Dendritic cell treated with granulocyte-macrophage colony-stimulating factor and Interleukin-4, amounts not matched to agents 40 ng/mL and 50 ng/mL, for 4 days (primary cell): ENCODE measurements around the gene ZNF658.
"Not testable (repeated sequence)": the region's sequence is repeated elsewhere in the genome, so short reads cannot be mapped to it uniquely, and the experiment has no call there.

Experiments
- H3K27ac Mint-ChIP-seq: one replicate; pipeline ENCODE4 v1.8.0; 2022; ENCODE audit warnings: mild to moderate bottlenecking, mixed read lengths
- H3K27me3 Mint-ChIP-seq: one replicate; pipeline ENCODE4 v1.8.0; 2022; ENCODE audit warnings: mild to moderate bottlenecking, mixed read lengths
- H3K36me3 Mint-ChIP-seq: one replicate; pipeline ENCODE4 v1.8.0; 2022; ENCODE audit warnings: low read depth, mixed read lengths
- H3K4me1 Mint-ChIP-seq: one replicate; pipeline ENCODE4 v1.8.0; 2022; ENCODE audit warnings: low read depth, mixed read lengths
- H3K4me3 Mint-ChIP-seq: one replicate; pipeline ENCODE4 v1.8.0; 2022; ENCODE audit warnings: mild to moderate bottlenecking, moderate library complexity, mixed read lengths
- H3K9me3 Mint-ChIP-seq: one replicate; pipeline ENCODE4 v1.8.0; 2022; ENCODE audit warnings: mixed read lengths
- intact Hi-C: fragments of 100-400 bp; cut with micrococcal nuclease; formaldehyde crosslinking; loops from one replicate; pipeline ENCODE4 v1.15.0; 2022

ZNF658 gene

DNA sequence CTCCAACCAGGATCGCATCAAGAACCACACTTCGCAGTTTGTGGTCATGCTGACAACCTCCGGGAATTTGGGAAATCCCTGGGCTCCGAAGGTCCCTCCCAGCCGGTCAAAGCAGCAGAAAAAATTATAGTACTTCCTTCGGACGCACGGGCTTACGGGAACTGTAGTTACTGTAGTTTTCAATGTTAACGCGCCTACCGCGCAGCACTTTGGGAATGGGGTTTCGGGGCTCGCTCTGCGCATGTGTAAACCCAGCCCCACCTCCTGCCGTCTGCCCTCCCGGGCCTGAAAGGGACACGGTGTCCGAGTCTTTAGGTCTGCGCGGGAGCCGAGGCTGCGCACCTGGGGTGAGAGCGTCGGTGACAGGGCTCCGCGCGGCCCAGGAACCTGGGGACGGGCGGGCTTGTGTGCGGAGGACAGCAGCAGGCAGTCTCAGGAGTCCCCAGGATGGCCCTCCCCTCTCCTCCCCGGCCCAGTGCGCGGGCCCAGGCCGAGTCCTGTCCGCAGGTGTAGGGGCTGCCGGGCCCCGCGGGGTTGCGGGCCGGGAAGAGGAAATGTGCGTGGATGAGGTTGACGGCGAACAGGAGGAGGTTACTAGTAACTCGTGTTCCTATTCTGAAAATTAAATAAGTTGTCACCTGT lies at the start of gene ZNF658:
Gene ZNF658 (plus strand): TSS at position 236 of the 642 bp plus-strand sequence. CDS start 2,837 bp downstream, outside the sequence.
- H3K4me1 Mint-ChIP-seq, H3K27me3 Mint-ChIP-seq, intact Hi-C loops: not testable (repeated sequence)
- Mint-ChIP-seq H3K9me3 (peaks cover 11% of the 10 kb centered on the region), H3K36me3 (peaks cover 14% of the 10 kb centered on the region), H3K4me3 (peak within 1 kb of the TSS; percentile 88), H3K27ac (peak within 1 kb of the TSS; percentile 78)

DNA sequence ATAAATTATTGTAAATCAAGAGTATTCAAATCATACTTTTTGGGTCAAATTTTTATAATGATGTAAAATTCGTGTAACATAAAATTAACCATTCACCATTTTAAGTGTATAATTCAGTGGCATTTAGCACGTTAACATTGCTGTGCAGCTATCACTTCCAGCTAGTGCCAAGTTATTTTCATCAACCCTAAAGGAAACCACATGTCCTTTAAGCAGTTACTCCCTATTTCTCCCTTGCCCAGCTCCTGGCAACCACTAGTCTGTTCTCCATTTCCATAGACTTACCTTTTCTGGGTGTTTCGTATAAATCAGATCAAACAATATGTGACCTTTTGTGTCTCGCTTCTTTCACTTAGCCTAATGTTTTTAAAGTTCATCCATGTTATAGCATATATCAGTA lies 38.8 kb upstream of the ZNF658 start:
- intact Hi-C loops, H3K27me3 Mint-ChIP-seq, H3K9me3 Mint-ChIP-seq, H3K4me1 Mint-ChIP-seq, H3K36me3 Mint-ChIP-seq, H3K4me3 Mint-ChIP-seq, H3K27ac Mint-ChIP-seq: not testable (repeated sequence)

DNA sequence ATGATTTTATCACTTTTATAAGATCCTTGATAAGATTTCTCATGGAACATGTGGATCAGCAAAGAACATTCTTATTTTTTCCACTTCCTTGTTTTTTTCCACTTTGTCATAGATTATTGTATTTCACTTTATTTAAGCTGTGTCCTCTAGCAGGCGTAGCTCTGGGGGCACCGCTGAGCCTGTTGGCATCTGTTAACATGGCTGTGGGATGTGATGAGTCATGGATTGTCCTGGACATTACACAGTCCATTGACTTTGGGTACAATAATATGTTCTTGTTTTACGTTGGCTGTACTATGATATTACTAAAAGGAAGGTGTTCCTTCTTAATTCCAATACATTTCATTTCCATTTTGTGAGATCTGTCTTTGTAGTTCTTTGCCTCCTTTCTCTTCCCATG lies 31.9 kb upstream of the ZNF658 start:
- H3K27me3 Mint-ChIP-seq, H3K4me3 Mint-ChIP-seq, H3K4me1 Mint-ChIP-seq, H3K27ac Mint-ChIP-seq, intact Hi-C loops, H3K36me3 Mint-ChIP-seq, H3K9me3 Mint-ChIP-seq: not testable (repeated sequence)

DNA sequence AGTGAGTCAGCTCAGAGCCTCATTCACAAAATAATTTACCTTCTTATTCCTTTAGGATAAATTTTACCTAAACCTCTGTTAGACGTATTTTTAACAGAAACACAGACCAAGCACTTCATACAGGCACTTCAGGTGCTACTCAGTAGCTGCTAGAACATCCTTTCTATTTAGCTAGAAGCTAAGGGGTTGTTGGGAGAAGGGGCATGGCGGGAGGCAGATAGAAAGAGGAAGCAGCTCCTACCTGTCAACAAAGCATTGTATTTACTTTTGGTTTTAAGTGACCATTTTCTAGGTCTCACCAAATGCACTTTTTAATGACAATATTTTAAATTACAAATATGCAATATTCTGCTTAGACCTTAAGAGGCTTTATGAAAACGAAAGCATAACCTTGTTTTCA lies 19.9 kb upstream of the ZNF658 start:
- H3K4me3 Mint-ChIP-seq, intact Hi-C loops, H3K27me3 Mint-ChIP-seq, H3K36me3 Mint-ChIP-seq, H3K4me1 Mint-ChIP-seq, H3K9me3 Mint-ChIP-seq, H3K27ac Mint-ChIP-seq: not testable (repeated sequence)

DNA sequence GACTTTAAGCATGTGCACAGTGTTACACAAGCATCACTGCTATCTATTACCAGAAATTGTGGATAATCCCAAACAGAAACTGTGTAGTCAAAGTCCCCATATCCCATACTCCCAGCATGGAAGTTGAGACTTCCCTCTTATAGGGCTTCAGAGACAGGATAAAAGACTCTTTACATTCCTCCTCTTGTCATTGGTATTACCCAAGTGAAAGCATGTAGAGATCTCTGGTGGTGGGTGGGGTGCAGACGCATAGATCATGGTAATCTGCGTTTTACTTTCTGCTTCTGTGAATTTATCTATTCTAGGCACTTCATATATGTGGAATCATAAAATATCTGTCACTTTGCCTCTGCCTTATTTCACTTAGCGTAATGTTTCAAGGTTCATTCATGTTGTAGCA lies 18.7 kb upstream of the ZNF658 start:
- H3K4me3 Mint-ChIP-seq, intact Hi-C loops, H3K27me3 Mint-ChIP-seq, H3K9me3 Mint-ChIP-seq, H3K36me3 Mint-ChIP-seq, H3K27ac Mint-ChIP-seq, H3K4me1 Mint-ChIP-seq: not testable (repeated sequence)

DNA sequence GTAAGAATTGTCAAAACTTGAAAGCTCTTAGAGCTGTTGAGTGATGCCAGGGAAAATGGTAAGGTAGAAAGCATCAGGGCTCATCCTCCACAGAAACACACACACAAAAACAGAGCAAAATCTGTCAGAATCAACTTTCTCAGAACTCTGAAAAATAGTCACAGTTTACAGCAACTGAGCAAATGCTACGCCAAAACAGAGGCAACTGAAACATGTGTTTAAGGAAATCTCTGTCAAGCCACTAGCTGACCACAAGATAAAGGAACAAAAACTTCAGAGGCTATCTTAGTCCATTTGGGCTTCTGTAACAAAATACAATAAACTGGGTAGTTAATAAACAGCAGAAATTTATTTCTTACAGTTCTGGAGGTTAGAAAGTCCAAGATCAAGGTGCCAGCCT lies 10.2 kb upstream of the ZNF658 start:
- intact Hi-C loops, result not testable (repeated sequence)

DNA sequence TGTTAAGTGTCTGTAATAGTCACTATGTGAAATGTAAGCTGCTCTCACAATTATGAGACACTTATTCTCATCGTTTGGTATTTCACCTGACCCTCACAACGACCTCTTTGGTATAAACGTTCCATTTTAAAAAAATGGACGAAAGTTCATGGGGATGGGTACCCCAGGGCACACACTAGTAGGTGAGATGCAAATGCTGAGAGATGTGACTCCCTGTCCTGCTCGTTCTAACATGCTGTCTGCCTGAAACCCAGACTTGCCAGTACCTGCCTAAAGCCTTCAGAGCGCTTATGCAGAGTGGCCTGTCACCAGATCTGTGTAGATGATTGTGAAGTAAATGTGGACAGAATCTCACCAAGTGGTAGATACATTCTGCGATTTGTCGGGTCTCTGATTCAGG lies 616 bp downstream of the ZNF658 start:
- H3K36me3 Mint-ChIP-seq, result peaks cover 14% of the 10 kb centered on the region
- H3K27me3 Mint-ChIP-seq, H3K4me1 Mint-ChIP-seq, intact Hi-C loops: not testable (repeated sequence)
- peak overlapping the region; percentile 88 for H3K4me3 Mint-ChIP-seq
- peaks cover 11% of the 10 kb centered on the region for H3K9me3 Mint-ChIP-seq
- peak overlapping the region; percentile 78 for H3K27ac Mint-ChIP-seq

More for the DNA sequence above, 10.2 kb upstream of the ZNF658 start:
- not testable (repeated sequence) for H3K27ac Mint-ChIP-seq, H3K36me3 Mint-ChIP-seq, H3K9me3 Mint-ChIP-seq, H3K4me1 Mint-ChIP-seq, H3K27me3 Mint-ChIP-seq, H3K4me3 Mint-ChIP-seq

DNA sequence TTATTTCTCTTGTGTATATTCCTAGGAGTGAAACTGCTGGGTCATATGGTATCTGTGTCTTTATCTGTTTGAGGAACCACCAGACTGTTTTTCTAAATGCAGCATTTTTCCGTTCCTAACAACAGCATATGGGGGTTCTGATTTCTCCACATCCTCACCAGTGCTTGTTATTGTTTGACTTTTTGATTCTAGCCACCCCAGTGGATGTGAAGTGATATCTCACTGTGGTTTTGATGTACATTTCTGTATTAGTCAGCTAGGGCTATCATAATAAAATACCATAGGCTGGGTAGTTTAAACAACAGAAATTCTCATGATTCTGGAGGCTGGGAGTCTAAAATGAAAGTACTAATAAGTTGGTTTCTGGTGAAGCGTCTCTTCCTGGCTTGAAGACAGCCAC lies 9.0 kb downstream of the ZNF658 start:
- H3K27ac Mint-ChIP-seq, H3K9me3 Mint-ChIP-seq, intact Hi-C loops, H3K27me3 Mint-ChIP-seq, H3K4me3 Mint-ChIP-seq, H3K4me1 Mint-ChIP-seq: not testable (repeated sequence)
- peaks cover 27% of the 10 kb centered on the region for H3K36me3 Mint-ChIP-seq

DNA sequence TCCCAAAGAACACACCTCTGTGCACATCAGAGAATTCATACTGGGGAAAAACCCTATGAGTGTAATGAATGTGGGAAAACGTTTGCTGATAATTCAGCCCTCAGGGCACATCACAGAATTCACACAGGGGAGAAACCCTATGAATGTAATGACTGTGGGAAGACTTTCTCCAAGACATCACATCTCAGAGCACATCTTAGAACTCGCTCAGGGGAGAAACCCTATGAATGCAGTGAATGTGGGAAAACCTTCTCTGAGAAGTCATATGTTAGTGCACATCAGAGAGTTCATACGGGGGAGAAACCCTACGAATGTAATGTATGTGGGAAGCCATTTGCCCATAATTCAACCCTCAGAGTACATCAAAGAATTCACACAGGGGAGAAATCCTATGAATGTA lies 19.5 kb downstream of the ZNF658 start:
- H3K36me3 Mint-ChIP-seq, H3K4me3 Mint-ChIP-seq, H3K27me3 Mint-ChIP-seq, H3K4me1 Mint-ChIP-seq, intact Hi-C loops, H3K9me3 Mint-ChIP-seq, H3K27ac Mint-ChIP-seq: not testable (repeated sequence)

DNA sequence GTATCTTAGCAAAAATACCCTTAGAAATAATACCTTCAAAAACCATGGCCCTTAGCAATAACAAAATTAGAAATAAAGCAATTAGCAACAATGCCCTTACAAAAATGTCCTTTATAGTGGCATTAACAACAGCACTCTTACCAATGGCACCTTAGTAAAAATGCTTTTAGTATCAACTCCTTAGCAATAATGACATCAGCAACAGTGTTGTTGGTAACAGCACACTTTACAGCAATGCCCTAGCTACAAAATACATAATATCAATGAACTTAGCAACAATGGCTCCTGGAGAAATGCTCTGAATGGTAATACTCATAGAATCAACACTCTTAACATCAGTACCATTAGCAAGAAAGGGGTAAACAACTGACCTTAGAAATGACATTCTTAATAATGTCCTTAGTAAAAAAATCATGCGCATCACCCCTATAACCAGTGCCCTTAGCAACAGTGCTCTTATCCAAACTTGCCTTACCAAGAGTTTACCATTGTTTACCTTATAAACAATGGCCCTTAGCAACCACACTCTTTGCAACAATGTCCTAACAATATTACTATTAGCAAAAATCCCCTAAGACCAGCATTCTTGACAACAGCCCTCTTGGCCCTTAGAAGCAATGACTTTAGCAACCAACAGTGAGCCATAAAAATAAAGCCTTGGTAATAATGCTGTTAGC lies 35.8 kb downstream of the ZNF658 start:
- H3K4me3 Mint-ChIP-seq, H3K27ac Mint-ChIP-seq, H3K36me3 Mint-ChIP-seq, H3K9me3 Mint-ChIP-seq, H3K4me1 Mint-ChIP-seq, H3K27me3 Mint-ChIP-seq, intact Hi-C loops: not testable (repeated sequence)

DNA sequence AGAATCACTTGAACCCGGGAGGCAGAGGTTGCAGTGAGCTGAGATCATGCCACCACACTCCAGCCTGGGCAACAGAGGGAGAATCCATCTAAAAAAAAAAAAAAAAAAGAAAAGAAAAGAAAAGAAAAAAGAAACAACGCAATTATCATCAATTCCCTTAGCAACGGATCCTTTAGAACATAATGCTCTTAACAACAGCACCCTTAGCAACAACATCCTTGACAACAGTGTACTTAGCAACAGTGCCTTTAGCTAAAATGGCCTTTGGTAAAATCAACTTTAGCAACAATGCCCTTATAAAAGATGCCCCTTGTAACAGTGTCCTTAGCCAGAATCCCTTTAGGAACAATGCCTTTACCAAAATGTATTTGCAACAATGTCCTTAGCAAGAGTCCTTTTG lies 37.1 kb downstream of the ZNF658 start:
- H3K27me3 Mint-ChIP-seq, intact Hi-C loops, H3K9me3 Mint-ChIP-seq, H3K4me1 Mint-ChIP-seq, H3K27ac Mint-ChIP-seq, H3K4me3 Mint-ChIP-seq, H3K36me3 Mint-ChIP-seq: not testable (repeated sequence)

DNA sequence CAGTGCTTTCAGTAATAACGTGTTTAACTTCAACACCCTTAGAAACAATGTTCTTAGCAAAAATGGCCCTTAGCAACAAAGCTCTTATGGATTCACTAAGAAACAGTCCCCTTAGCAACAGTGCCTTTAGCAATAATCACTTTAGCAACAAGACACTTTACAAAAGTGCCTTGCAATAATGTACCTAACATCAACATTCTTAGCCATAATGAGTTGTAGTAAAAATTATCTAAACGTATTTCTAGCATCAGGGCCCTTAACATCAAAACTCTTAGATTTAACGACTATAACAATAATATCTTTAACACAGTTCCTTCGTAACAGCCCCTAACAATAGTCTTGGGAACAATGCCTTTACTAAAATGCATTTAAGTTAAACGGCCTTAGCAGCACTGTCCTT lies 37.8 kb downstream of the ZNF658 start:
- H3K27me3 Mint-ChIP-seq, H3K4me1 Mint-ChIP-seq, H3K27ac Mint-ChIP-seq, H3K36me3 Mint-ChIP-seq, intact Hi-C loops, H3K9me3 Mint-ChIP-seq, H3K4me3 Mint-ChIP-seq: not testable (repeated sequence)

DNA sequence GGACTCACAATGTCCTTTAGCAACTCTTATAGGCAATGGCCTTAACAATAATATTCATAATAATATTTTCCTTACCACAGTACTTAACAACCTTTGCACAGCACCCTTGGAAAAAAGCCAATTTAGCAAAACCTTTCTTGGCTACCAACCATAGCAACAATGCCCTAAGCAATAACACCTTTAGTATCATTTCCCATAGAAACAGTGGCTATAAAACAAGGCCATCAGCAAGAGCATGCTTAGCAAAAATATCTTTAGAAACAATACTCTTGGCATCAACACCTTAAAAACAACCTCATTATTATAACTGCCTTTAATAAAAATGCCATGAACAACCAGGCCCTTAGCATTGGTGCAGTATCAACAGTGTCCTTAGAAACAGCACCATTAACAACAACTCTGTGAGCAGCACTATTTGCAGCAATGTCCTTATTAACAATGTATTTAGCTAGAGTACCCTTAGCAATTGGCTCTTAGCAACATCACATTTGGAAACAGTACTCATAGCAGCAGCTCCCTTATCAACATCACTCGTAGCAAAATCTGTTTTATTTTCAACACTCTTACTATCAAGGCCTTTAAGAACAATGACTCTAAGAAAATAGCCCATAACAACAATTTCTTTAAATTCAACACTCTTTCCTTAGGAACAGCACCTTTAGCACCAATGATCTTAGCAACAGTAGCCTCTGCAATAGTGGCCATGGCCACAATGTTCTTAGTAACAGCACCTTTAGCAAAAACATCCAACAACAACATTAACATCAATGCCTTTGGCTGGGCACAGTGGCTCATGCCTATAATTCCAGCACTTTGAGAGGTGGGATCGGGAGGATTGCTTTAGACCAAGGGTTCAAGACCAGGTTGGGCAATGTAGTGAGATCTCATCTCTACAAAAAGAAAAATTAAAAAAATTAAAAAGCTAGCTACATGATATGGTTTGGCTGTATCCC lies 39.6 kb downstream of the ZNF658 start:
- H3K4me1 Mint-ChIP-seq, H3K4me3 Mint-ChIP-seq, H3K9me3 Mint-ChIP-seq, intact Hi-C loops, H3K27me3 Mint-ChIP-seq, H3K27ac Mint-ChIP-seq, H3K36me3 Mint-ChIP-seq: not testable (repeated sequence)

DNA sequence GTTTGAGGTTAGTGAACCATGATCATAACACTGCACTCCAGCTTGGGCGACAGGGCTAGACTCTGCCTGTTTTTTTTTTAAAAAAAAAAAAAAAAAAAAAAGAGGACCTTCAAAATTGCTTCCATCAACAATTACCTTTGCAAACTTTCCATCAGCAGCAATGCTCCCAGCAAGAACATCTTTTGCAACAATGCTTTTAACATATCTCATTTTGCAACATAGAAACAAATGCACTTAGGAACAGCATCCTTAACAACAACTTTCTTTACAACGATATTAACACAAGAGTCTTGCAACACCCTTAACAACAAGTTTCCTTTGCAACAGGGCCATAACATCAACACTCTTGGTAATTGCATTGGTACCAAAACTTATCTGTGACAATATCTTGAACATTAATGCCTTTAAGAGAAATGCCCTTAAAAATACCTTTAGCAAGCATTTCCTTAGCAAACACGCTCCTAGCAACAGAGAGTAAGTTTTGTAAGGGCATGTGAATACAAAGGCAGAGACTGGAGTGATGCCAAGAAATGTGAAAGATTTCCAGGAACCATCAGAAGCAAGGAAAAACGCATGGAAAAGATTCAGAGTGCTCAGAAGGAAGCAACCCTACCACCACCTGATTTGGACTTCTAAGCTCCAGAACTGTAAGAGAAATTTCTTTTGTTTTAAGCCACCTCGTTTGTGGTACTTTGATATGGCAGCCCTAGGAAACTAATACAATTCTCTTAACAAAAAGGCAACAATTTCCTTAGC lies 42.1 kb downstream of the ZNF658 start:
- H3K27me3 Mint-ChIP-seq, H3K9me3 Mint-ChIP-seq, H3K36me3 Mint-ChIP-seq, H3K4me3 Mint-ChIP-seq, H3K27ac Mint-ChIP-seq, intact Hi-C loops, H3K4me1 Mint-ChIP-seq: not testable (repeated sequence)
